LNCAP (cell line): ENCODE measurements around the gene PLEKHA1.

Experiments
- CTCF ChIP-seq: fragments of 450-650 bp; IDR thresholded peaks from 2 replicates; pipeline ENCODE4 v1.5.1; 2017; ENCODE audit warnings: mild to moderate bottlenecking

Gene PLEKHA1

DNA sequence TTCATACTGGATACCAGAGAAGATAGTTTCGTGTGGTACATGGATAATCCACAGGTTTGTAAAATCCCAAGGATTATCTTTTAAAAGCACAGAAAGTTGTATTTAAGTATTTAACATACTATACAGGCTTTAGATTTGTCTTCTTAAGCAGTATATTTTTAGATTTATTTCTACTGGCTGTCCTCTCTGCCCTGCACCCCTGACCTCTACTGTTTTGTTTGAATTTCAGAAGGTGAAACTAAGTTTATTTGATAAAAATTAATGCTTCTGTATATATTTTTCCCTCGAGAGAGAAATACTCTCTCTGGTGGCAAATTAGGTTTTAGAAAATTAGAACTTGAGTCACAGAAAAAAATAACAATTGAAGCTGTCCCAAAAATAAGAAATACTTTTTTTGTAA lies 18.8 kb downstream of the PLEKHA1 start:
- TF ChIP-seq CTCF: no peak

DNA sequence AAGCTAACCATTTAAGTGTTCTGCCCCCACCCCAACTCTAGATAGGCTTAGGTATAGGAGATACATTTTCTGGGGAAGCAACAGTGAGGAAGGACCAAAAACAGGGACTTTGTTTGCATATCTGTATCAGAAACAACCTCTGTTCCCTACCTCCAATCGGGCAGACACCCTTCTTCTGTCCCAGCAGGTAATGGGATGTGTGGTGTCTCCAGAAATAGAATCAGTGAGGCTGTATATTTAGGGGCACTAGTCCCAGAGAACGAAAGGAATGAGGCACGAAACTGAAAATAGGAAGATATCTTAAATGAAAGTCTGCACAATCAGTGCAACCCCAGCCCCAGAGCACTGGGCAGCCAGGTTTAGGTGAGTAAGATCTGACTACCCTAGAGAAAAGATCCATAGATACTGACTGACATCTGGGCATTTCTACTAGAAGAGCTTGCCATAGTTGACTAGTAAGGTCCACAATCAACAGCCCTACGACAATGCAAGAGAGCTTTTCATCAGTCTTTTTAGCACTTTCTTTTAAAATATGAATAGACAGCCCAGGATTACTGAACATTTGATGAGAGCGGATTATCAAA lies 28.1 kb downstream of the PLEKHA1 start:
- TF ChIP-seq CTCF: no peak

DNA sequence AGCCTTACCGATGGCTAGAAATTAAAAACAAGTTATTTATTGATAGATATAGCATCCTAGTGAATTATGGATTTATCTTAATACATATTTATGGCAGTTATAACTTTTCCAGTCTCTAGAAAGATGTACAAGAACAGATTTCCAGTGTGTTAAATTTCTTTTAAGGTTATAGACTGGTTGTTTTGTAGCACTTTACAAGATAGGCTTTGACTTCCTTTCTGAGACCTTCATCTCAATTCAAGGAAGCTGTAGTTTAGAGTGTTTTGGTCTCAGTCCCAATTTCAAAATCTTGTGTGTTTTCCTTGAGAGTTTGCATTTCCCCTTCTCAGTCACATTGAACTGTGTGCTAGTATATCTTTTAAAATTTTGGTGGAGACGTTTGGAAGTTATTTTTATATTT lies 30.1 kb downstream of the PLEKHA1 start:
- no peak for TF ChIP-seq CTCF

- no peak for TF ChIP-seq CTCF
These were observed 33.0 kb downstream of the PLEKHA1 start for GRCh38 chr10:122407375-122408125.

DNA sequence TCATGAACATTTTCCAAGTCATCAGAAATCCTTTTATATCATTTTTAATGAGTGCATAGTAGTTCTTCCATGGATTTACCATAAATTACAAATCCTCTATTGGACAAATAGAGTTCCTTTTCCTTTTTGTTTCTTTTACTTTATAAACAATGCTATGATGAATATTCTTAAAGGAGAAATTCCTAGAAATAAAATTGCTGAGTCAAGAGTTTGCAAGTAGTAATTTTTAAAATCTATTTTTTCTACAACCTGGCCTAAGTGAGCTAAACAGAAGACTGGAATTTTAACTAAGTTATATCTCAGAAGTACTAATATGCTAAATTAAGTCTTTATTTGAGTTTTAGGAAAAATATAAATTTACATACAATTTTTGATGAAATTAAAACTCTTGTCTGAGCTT lies 38.8 kb downstream of the PLEKHA1 start:
- no peak for TF ChIP-seq CTCF

- TF ChIP-seq CTCF: no peak
These were observed 43.2 kb downstream of the PLEKHA1 start for GRCh38 chr10:122417667-122418066.

GRCh38 chr10:122419016-122419415 lies 44.5 kb downstream of the PLEKHA1 start:
- TF ChIP-seq CTCF: no peak
